ENCODE data around the gene MTHFSD. TPM values are rescaled to one million over a fixed set of nuclear protein-coding genes. Genes with fewer than 3 reads are reported as not detected.

Gene MTHFSD
- polyA plus RNA-seq, 1 donor (not counting 4 experiments of a cell fraction or from before 2014, with no cell fraction given), result 14.7 TPM

DNA sequence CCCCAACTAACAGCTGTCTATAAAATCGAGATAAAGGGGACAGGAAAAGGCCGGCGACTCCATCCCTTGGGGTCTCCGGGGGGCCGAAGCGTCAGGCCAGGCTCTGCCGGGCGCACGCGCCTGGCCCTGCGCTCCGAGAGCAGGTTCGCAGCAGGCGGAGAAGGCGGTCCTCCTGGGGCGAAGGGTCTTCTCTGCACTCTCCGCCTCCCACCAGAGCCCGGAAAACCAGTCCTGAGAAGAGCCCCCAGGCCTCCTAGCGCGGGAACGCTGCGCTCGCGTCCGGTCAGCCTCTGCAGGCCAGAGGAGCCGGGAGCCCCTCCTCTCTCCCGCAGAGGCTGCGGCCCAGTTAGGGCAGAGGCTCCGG is 39.6 kb downstream of the MTHFSD start:
- TF ChIP-seq CTCF (optimal IDR thresholded peaks at IDR 0.05 in 1 of 3, IDR thresholded peaks at IDR 0.05 in 1 of 3, conservative IDR thresholded peaks at IDR 0.05 in 1 of 3; ENCODE audit: extremely low read depth in 1 of 3, insufficient read depth in 2 of 3, low read length in 3 of 3) (no peak), EZH2 (IDR thresholded peaks at IDR 0.05; ENCODE audit: low read length) (no peak)
- DNase-seq (ENCODE audit: low read depth, low spot score), result no peak
- H3K27me3 ChIP-seq (ENCODE audit: control insufficient read depth, extremely low read depth, insufficient read depth, low read length), result peaks cover 91% of the 10 kb centered on the region
- H3K9ac ChIP-seq (ENCODE audit: control insufficient read depth, extremely low read depth, insufficient read depth, low read length), result no peak overlapping the region
- H3K9me3 ChIP-seq (ENCODE audit: control insufficient read depth, low read depth, low read length), result no peaks in the 10 kb centered on the region
- H3K27ac ChIP-seq (ENCODE audit: control insufficient read depth, insufficient read depth, low read length), result no peak overlapping the region
- H4K20me1 ChIP-seq (ENCODE audit: control insufficient read depth, extremely low read depth, insufficient read depth, low read length), result peaks cover 2% of the 10 kb centered on the region
- H3K79me2 ChIP-seq (ENCODE audit: control insufficient read depth, insufficient read depth, low read length), result no peaks in the 10 kb centered on the region
- FAIRE-seq, result no peak
- no peak overlapping the region for H2AFZ ChIP-seq (ENCODE audit: control insufficient read depth, low read length)
- no peaks in the 10 kb centered on the region for H3K36me3 ChIP-seq (ENCODE audit: control insufficient read depth in 2 of 2, extremely low read depth in 1 of 2, insufficient read depth in 2 of 2, low read length in 2 of 2)
- no peak overlapping the region for H3K4me3 ChIP-seq (ENCODE audit: control insufficient read depth in 2 of 3, extremely low read depth in 1 of 3, insufficient read depth in 2 of 3, low read depth in 1 of 3, low read length in 3 of 3)
- no peaks in the 10 kb centered on the region for H3K4me1 ChIP-seq (ENCODE audit: control insufficient read depth, extremely low read depth, insufficient read depth, low read length)
- H3K4me2 ChIP-seq (ENCODE audit: control insufficient read depth, extremely low read depth, insufficient read depth, low read depth, low read length), result no peak overlapping the region
- H3K9me1 ChIP-seq (ENCODE audit: control insufficient read depth, extremely low read depth, insufficient read depth, low read length), result no peaks in the 10 kb centered on the region
- dilution Hi-C loops (cut with MboI; ENCODE audit: extremely low pct_ligation_motif_present, low sequenced_read_pairs), result loop anchor here (10.0 kb wide), 1 partner anchor 441 kb away; no protein-coding TSS in a partner anchor

- Histone ChIP-seq H3K27ac (ENCODE audit: control insufficient read depth, insufficient read depth, low read length) (no peak overlapping the region), H3K4me1 (ENCODE audit: control insufficient read depth, extremely low read depth, insufficient read depth, low read length) (no peaks in the 10 kb centered on the region), H3K9me1 (ENCODE audit: control insufficient read depth, extremely low read depth, insufficient read depth, low read length) (no peaks in the 10 kb centered on the region), H4K20me1 (ENCODE audit: control insufficient read depth, extremely low read depth, insufficient read depth, low read length) (peaks cover 2% of the 10 kb centered on the region), H3K4me2 (ENCODE audit: control insufficient read depth, extremely low read depth, insufficient read depth, low read depth, low read length) (no peak overlapping the region), H3K4me3 (ENCODE audit: control insufficient read depth in 2 of 3, extremely low read depth in 1 of 3, insufficient read depth in 2 of 3, low read depth in 1 of 3, low read length in 3 of 3) (no peak overlapping the region), H3K79me2 (ENCODE audit: control insufficient read depth, insufficient read depth, low read length) (no peaks in the 10 kb centered on the region), H2AFZ (ENCODE audit: control insufficient read depth, low read length) (no peak overlapping the region), H3K27me3 (ENCODE audit: control insufficient read depth, extremely low read depth, insufficient read depth, low read length) (peaks cover 98% of the 10 kb centered on the region), H3K36me3 (ENCODE audit: control insufficient read depth in 2 of 2, extremely low read depth in 1 of 2, insufficient read depth in 2 of 2, low read length in 2 of 2) (no peaks in the 10 kb centered on the region), H3K9me3 (ENCODE audit: control insufficient read depth, low read depth, low read length) (no peaks in the 10 kb centered on the region), H3K9ac (ENCODE audit: control insufficient read depth, extremely low read depth, insufficient read depth, low read length) (no peak overlapping the region)
- dilution Hi-C loops (cut with MboI; ENCODE audit: extremely low pct_ligation_motif_present, low sequenced_read_pairs), result loop anchor here (10.0 kb wide), 1 partner anchor 440 kb away; no protein-coding TSS in a partner anchor
- FAIRE-seq, result no peak
- DNase-seq (ENCODE audit: low read depth, low spot score), result no peak
- TF ChIP-seq EZH2 (IDR thresholded peaks at IDR 0.05; ENCODE audit: low read length) (no peak), CTCF (optimal IDR thresholded peaks at IDR 0.05 in 1 of 3, IDR thresholded peaks at IDR 0.05 in 1 of 3, conservative IDR thresholded peaks at IDR 0.05 in 1 of 3; ENCODE audit: extremely low read depth in 1 of 3, insufficient read depth in 2 of 3, low read length in 3 of 3) (no peak)
These were observed 40.3 kb downstream of the MTHFSD start for GRCh38 chr16:86514481-86515376.
